Activated naive CD8-positive, alpha-beta T cell (primary cell): ENCODE data around the gene ERLEC1.

ENCODE experiments used
- H3K27ac Mint-ChIP-seq: one replicate; pipeline ENCODE4 v1.8.0; 2021; ENCODE audit warnings: mixed read lengths
- H3K27me3 Mint-ChIP-seq: one replicate; pipeline ENCODE4 v1.8.0; 2021; ENCODE audit warnings: mixed read lengths
- H3K36me3 Mint-ChIP-seq: one replicate; pipeline ENCODE4 v1.8.0; 2021; ENCODE audit warnings: mixed read lengths
- H3K4me1 Mint-ChIP-seq: one replicate; pipeline ENCODE4 v1.8.0; 2021; ENCODE audit warnings: low read depth, mixed read lengths
- H3K4me3 Mint-ChIP-seq: one replicate; pipeline ENCODE4 v1.8.0; 2021; ENCODE audit warnings: mild to moderate bottlenecking, mixed read lengths
- H3K9me3 Mint-ChIP-seq: one replicate; pipeline ENCODE4 v1.8.0; 2021; ENCODE audit warnings: low read depth, mixed read lengths

Gene ERLEC1

DNA sequence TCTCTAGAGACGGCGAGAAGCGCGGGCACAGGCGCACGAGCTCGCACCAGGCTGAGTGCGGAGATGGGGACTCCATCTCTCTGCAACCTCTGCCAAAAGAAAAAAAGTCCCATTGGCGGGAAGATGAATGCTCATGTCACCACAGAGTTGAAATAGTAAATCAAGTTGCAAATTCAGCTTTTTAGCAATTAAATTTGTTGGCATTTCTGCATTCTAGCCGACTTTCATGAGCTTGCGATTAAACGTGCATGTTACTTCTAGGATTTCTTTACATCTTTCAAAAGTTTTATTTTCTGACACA lies 18.7 kb upstream of the ERLEC1 start:
- Mint-ChIP-seq H3K4me1 (peaks cover 37% of the 10 kb centered on the region), H3K36me3 (peaks cover 6% of the 10 kb centered on the region), H3K27me3 (no peaks in the 10 kb centered on the region), H3K4me3 (peak overlapping the region; percentile 96), H3K27ac (peak overlapping the region; percentile 99), H3K9me3 (no peaks in the 10 kb centered on the region)

DNA sequence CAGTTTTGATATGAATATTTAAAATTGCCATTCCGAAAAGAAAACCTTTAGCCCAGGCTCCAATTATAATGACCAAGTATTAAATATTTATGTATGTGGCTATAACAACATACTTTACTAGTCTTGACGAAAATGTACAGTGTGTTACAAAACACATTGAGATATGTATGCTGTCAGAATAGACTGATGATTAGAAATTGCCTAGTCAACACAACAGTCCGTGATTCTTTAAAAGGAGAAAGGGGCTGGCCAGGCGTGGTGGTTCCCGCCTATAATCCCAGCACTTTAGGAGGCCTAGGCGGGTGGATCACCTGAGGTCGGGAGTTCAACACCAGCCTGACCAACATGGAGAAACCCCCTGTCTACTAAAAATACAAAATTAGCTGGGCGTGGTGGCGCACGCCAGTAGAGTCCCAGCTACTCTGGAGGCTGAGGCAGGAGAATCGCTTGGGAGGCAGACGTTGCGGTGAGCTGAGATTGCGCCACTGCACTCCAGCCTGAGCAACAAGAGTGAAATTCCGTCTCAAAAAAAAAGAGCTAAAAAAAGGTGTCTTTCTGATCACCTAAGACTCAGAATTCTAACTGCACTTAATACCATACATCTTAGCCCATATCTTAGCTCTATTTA lies 17.4 kb upstream of the ERLEC1 start:
- Mint-ChIP-seq H3K27ac (peak overlapping the region; percentile 16), H3K9me3 (no peaks in the 10 kb centered on the region), H3K36me3 (peaks cover 9% of the 10 kb centered on the region), H3K4me3 (peak overlapping the region; percentile 96), H3K4me1 (peaks cover 39% of the 10 kb centered on the region), H3K27me3 (no peaks in the 10 kb centered on the region)

DNA sequence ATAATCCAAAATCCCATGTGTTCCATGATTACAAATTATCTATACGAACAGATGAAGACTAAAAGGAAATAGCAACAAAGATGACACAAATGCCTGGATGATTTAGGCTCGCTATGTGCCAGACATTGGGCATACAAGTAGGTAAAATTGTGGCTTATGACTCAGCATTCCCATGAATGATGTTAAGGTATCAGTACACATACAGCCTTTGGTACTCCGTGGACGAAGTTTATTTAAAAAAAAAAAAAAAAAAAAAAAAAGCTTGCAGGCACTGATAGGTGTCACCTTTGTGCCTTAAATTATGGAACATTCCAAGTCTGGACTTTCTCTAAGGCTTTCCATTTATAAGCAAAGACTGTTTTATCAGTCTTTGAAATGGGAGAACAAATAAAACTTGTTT lies 16.6 kb upstream of the ERLEC1 start:
- peaks cover 7% of the 10 kb centered on the region for H3K36me3 Mint-ChIP-seq
- H3K4me3 Mint-ChIP-seq, result peak overlapping the region; percentile 24
- H3K27me3 Mint-ChIP-seq, result no peaks in the 10 kb centered on the region
- peaks cover 39% of the 10 kb centered on the region for H3K4me1 Mint-ChIP-seq
- H3K9me3 Mint-ChIP-seq, result no peaks in the 10 kb centered on the region
- H3K27ac Mint-ChIP-seq, result peak overlapping the region; percentile 6

DNA sequence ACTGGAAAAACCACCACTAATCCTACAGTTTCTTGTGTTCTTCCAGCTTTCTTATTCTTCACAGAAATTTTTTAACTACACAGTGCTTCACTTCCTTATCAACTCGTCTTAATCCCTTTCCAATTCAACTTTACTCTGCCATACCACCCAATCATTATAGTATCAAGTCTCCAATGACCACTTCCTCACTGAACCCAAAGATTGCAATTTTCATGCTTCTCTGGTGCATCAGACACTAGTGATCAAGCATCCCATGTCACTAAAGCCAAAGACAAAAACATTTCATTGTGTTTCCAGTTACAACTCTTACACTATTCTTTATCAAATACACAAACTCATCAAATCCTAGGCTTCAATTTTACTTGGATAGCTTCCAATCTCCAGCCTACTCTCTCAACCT lies 9.7 kb upstream of the ERLEC1 start:
- peaks cover 25% of the 10 kb centered on the region for H3K4me1 Mint-ChIP-seq
- H3K27me3 Mint-ChIP-seq, result no peaks in the 10 kb centered on the region
- no peaks in the 10 kb centered on the region for H3K9me3 Mint-ChIP-seq
- H3K36me3 Mint-ChIP-seq, result peaks cover 14% of the 10 kb centered on the region
- no peak overlapping the region for H3K4me3 Mint-ChIP-seq
- H3K27ac Mint-ChIP-seq, result peak overlapping the region; percentile 41

DNA sequence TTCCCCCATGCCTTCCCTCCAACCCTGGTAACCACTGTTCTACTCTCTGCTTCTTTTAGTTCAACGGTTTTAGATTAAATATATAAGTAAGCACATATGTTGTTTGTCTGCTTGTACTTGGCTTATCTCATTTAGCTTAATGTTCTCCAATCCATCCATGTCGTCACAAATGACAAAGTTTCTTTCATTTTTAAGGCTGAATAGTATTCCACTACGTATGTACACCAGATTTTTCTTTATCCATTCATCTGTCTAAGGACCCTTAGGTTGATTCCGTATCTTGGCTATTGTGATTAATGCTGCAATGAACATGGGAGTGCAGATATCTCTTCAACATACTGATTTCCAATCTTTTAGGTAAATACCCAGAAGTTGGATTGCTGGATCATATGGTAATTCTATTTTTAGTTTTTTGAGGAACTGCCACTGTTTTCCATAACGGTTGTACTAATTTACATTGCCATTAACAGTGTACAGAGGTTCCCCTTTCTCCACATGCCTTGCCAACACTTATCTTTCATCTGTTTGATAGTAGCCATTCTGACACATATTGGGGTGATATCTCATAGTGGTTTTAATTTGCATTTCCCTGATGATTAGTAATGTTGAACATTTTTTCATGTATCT lies 8.2 kb upstream of the ERLEC1 start:
- Mint-ChIP-seq H3K4me1 (peaks cover 34% of the 10 kb centered on the region), H3K9me3 (no peaks in the 10 kb centered on the region), H3K36me3 (peaks cover 12% of the 10 kb centered on the region), H3K27ac (peak overlapping the region; percentile 58), H3K4me3 (no peak overlapping the region), H3K27me3 (no peaks in the 10 kb centered on the region)

DNA sequence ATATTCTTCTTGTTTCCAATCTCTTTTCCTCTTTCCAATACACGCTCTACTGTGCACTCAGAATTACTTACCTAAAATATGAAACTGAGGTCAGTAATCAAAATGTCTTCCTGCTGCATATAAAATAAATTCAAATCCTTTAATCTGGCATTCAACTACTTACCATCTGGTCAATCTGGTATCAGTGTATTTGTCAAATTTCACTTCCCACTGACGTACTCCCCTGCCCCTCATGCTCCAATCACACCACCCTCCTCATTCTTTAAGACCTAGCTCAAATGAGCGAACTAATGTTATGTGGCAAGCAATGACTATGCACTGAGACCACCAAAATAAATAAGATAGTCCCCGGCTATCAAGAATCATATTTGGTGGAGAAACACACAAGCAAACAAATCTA lies 6.8 kb upstream of the ERLEC1 start:
- H3K27ac Mint-ChIP-seq, result no peak overlapping the region
- H3K27me3 Mint-ChIP-seq, result no peaks in the 10 kb centered on the region
- H3K36me3 Mint-ChIP-seq, result peaks cover 9% of the 10 kb centered on the region
- H3K9me3 Mint-ChIP-seq, result no peaks in the 10 kb centered on the region
- H3K4me1 Mint-ChIP-seq, result peaks cover 45% of the 10 kb centered on the region
- H3K4me3 Mint-ChIP-seq, result no peak overlapping the region

DNA sequence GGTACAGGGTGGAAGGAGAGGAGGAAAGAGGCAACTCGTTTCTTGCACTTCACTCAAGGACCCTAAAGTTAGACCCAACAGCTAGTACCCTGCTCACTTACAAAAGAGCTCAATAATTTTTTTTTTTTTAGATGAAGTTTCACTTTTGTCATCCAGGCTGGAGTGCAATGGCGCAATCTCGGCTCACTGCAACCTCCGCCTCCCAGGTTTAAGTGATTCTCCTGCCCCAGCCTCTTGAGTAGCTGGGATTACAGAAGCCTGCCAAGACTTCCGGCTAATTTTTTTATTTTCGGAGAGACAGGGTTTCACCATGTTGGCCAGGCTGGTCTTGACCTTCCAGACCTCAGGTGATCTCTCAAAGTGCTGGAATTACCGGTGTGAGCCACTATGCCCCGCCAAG lies 4.2 kb upstream of the ERLEC1 start:
- Mint-ChIP-seq H3K9me3 (no peaks in the 10 kb centered on the region), H3K27me3 (no peaks in the 10 kb centered on the region), H3K27ac (no peak overlapping the region), H3K4me3 (no peak overlapping the region), H3K4me1 (peaks cover 49% of the 10 kb centered on the region), H3K36me3 (peaks cover 4% of the 10 kb centered on the region)

DNA sequence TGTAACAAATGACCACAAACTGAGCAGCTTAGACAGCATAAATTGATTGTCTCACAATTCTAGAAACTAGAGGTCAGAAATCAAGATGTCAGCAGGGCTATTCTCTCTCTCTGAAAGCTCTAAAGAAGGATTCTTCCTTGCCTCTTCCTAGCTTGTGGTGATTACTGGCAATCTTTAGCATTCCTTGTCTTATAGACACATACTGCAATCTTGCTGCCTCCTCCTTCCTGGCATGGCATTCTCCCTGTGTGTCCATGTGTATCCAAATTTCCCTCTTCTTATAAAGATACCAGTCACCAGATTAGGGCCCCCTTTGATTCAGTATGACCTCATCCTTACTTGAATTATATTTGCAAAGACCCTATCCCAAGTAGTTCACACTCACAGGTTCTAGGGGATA lies 2.4 kb upstream of the ERLEC1 start:
- no peaks in the 10 kb centered on the region for H3K36me3 Mint-ChIP-seq
- peaks cover 53% of the 10 kb centered on the region for H3K4me1 Mint-ChIP-seq
- no peaks in the 10 kb centered on the region for H3K27me3 Mint-ChIP-seq
- H3K27ac Mint-ChIP-seq, result peak overlapping the region; percentile 80
- H3K9me3 Mint-ChIP-seq, result no peaks in the 10 kb centered on the region
- H3K4me3 Mint-ChIP-seq, result peak overlapping the region; percentile 98

DNA sequence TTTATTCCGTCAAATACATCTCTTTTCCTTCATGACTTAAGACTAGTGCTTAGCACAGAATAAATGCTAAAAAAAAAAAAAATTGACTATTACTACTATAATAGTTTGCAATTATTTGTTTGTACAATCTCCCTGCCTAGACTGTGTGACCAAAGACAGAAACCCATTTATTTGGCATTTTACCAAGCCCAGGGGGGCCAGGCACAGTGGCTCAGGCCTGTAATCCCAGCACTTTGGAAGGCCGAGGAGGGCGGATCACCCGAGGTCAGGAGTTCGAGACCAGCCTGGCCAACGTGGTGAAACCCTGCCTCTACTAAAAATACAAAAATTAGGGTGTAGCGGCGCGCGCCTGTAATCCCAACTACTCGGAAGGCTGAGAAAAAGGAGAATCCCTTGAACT lies 1.5 kb upstream of the ERLEC1 start:
- H3K4me1 Mint-ChIP-seq, result peaks cover 50% of the 10 kb centered on the region
- H3K27me3 Mint-ChIP-seq, result no peaks in the 10 kb centered on the region
- no peaks in the 10 kb centered on the region for H3K36me3 Mint-ChIP-seq
- H3K9me3 Mint-ChIP-seq, result no peaks in the 10 kb centered on the region
- H3K27ac Mint-ChIP-seq, result peak overlapping the region; percentile 93
- H3K4me3 Mint-ChIP-seq, result peak overlapping the region; percentile 98

DNA sequence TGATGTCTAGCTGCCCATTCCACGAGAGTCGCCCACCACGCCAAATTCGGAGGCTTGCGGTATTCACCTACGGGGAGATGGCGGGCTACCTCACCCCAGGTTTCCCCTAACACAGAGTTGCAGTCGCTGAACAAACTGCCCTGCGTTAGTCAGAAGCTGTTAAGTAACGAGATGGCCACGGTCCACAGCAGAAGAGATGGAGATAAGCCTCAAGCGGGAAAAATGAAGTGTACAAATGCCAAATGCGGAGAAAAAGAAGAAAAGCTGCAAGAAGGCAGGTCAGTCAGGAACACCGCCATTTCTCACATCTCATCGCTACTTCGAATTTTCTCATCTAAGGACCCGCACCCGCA lies 516 bp upstream of the ERLEC1 start:
- Mint-ChIP-seq H3K4me1 (peaks cover 55% of the 10 kb centered on the region), H3K9me3 (no peaks in the 10 kb centered on the region), H3K36me3 (peaks cover 2% of the 10 kb centered on the region), H3K27ac (peak overlapping the region; percentile 93), H3K4me3 (peak overlapping the region; percentile 98), H3K27me3 (no peaks in the 10 kb centered on the region)

DNA sequence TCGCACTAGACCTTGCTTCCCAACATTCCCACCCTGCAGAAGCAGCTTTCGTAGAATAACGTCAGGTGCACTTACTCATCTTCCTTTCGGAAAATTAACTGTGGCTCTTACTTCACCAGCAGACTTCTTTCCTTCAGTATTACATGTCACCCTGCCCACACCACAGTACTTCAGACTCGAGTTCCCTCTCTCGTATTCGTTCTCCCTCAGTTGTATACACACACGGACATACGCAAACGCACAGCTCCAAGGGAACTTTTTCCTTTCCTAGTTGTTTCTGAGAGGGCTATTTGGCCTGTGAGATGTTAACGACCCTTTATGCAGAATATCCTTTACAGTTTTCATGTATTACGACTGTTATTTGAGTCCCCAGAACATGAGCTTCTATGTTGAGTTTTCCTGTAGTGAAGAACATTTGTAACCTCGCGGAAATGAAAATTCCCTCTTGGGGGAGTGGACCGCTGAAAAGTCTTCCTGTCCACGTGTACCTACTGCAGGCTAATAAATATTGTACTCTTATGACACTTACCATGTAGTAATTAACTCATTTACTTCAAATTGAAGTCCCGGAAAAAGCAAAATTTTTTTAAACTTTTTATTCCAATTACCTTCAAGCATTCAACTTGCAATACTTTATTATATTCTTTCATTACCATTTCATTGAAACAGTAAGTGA lies 908 bp downstream of the ERLEC1 start:
- no peaks in the 10 kb centered on the region for H3K9me3 Mint-ChIP-seq
- H3K27ac Mint-ChIP-seq, result peak overlapping the region; percentile 93
- peaks cover 2% of the 10 kb centered on the region for H3K36me3 Mint-ChIP-seq
- H3K27me3 Mint-ChIP-seq, result no peaks in the 10 kb centered on the region
- peak overlapping the region; percentile 98 for H3K4me3 Mint-ChIP-seq
- peaks cover 52% of the 10 kb centered on the region for H3K4me1 Mint-ChIP-seq

DNA sequence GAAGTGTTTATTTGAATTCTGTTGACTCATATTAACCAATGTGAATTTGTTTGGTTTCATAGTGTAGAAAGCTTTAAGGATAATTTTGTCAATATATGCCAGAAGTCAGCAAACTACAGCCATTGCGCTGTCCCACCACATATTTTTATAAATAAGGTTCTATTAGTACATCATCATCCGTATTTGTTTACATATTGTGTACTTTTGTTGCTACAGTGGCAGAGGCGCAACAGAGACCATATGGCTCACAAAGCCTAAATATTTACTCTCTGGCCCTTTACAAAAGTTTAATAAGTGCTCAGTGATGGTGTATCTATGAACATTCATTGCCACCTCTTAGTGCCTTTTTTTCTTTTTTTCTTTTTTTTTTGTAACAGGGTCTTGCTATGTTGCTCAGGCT lies 6.4 kb downstream of the ERLEC1 start:
- peaks cover 4% of the 10 kb centered on the region for H3K36me3 Mint-ChIP-seq
- H3K27me3 Mint-ChIP-seq, result no peaks in the 10 kb centered on the region
- H3K4me3 Mint-ChIP-seq, result no peak overlapping the region
- H3K4me1 Mint-ChIP-seq, result peaks cover 23% of the 10 kb centered on the region
- no peaks in the 10 kb centered on the region for H3K9me3 Mint-ChIP-seq
- H3K27ac Mint-ChIP-seq, result no peak overlapping the region

DNA sequence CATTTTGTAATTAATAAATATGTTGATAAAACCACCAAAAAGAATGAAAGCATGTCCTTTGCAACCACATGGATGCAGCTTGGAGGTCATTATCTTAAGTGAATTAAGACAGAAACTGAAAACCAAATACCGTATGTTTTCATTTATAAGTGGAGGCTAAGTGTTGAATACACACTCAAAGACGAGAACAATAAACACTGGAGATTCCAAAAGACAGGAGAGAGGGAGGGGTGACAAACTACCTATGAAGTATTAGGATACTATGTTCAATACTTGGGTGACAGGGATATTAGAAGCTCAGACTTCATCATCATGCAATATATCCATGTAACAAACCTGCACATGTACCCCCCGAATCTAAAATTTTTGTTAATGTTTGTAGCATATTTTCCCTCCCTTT lies 7.0 kb downstream of the ERLEC1 start:
- no peak overlapping the region for H3K4me3 Mint-ChIP-seq
- no peaks in the 10 kb centered on the region for H3K9me3 Mint-ChIP-seq
- no peak overlapping the region for H3K27ac Mint-ChIP-seq
- H3K4me1 Mint-ChIP-seq, result peaks cover 18% of the 10 kb centered on the region
- no peaks in the 10 kb centered on the region for H3K27me3 Mint-ChIP-seq
- peaks cover 4% of the 10 kb centered on the region for H3K36me3 Mint-ChIP-seq

DNA sequence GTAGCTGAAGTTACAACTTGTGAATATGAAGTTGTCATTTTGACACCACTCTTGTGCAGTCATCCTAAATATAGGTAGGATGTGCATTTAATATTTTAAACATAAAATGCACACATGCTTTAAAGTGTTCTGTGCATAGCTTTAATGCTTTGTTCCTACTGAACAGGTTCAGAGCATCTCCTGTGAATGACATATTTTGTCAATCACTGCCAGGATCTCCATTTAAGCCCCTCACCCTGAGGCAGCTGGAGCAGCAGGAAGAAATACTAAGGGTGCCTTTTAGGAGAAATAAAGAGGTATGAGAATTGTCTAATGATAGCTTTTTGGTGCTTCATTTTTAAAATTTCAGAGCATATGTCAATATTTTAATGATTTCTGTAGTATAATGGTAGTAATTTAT lies 14.7 kb downstream of the ERLEC1 start:
- H3K9me3 Mint-ChIP-seq, result no peaks in the 10 kb centered on the region
- H3K36me3 Mint-ChIP-seq, result peaks cover 18% of the 10 kb centered on the region
- no peak overlapping the region for H3K27ac Mint-ChIP-seq
- H3K4me1 Mint-ChIP-seq, result no peaks in the 10 kb centered on the region
- H3K27me3 Mint-ChIP-seq, result no peaks in the 10 kb centered on the region
- H3K4me3 Mint-ChIP-seq, result no peak overlapping the region

DNA sequence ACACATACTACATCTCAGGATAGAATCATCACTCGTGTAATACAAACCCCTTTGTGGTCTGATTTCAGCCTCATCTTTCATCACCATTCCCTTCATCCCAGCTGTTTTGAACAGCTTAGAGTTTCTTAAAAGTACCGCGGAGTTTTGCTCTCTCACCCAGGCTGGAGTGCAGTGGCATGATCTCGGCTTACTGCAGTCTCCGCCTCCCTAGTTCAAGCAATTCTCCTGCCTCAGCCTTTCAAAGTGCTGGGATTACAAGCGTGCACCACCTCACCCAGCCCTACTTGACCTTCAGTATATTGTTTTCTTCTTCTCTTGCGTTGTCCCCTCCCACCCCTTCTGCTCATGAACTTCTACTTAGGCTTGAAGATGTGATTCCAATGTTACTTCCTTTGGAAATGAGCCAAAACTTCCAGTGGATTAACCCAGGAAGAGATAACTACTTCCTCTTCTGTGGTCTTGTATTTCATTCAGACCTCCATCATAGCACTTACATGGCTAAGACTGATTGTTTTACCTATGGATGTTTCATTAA lies 15.8 kb downstream of the ERLEC1 start:
- peaks cover 20% of the 10 kb centered on the region for H3K36me3 Mint-ChIP-seq

More for the DNA sequence above, 15.8 kb downstream of the ERLEC1 start:
- Mint-ChIP-seq H3K27me3 (no peaks in the 10 kb centered on the region), H3K9me3 (no peaks in the 10 kb centered on the region), H3K4me3 (no peak overlapping the region), H3K4me1 (no peaks in the 10 kb centered on the region), H3K27ac (peak overlapping the region; percentile 11)
